GM12891 (cell line): ENCODE measurements around the gene FHIT.

ENCODE experiments used
- PAX5 ChIP-seq: IDR thresholded peaks from 2 replicates; pipeline ENCODE4 v1.6.1; 2011; ENCODE audit warnings: low read length, moderate library complexity, mild to moderate bottlenecking; ENCODE audit not compliant: insufficient read depth, severe bottlenecking
- POLR2A ChIP-seq: IDR thresholded peaks from 2 replicates; pipeline ENCODE4 v1.6.1; 2011; ENCODE audit warnings: low read depth, low read length, control low read depth
- POLR2AphosphoS5 ChIP-seq: IDR thresholded peaks from 2 replicates; pipeline ENCODE4 v1.6.1; 2011; ENCODE audit warnings: low read depth, low read length, control low read depth
- SPI1 ChIP-seq: IDR thresholded peaks from 2 replicates; pipeline ENCODE4 v1.6.1; 2011; ENCODE audit warnings: low read depth, low read length, control low read depth

DNA sequence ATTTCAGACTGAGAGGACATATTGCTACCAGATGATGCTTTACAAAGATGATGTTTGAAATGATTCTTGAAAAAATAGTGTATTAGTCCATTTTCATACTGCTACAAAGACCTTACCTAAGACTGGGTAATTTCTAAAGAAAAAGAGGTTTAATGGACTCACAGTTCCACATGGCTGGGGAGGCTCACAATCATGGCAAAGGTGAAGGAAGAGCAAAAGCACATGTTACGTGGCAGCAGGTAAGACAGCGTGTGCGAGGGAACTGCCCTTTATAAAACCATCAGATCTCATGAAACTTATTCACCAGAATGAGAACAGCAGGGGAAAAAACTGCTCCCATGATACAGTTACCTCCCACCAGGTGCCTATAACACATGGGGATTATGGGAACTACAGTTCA, 1543.0 kb downstream of the FHIT start:
- TF ChIP-seq POLR2AphosphoS5: no peak
- TF ChIP-seq POLR2A: no peak
- no peak for TF ChIP-seq SPI1
- no peak for TF ChIP-seq PAX5
